Ascending aorta (tissue), 2 donors: Measurements from ENCODE around the gene ATP10D. TPM values are rescaled to one million over a fixed set of nuclear protein-coding genes. Genes with fewer than 3 reads are reported as not detected.
"Not testable (repeated sequence)": the region's sequence is repeated elsewhere in the genome, so short reads cannot be mapped to it uniquely, and the experiment has no call there.

Experiments
- DNase-seq, 2 donors: peaks; one replicate each; pipeline ENCODE4 v3.0.0-alpha.2; 2019; ENCODE audit warnings: low spot score in 2 of 2
- H3K27ac ChIP-seq, 2 donors: fragments of 200-600 bp; sonication (generic); one replicate each; pipeline ENCODE4 v1.5.1; 2016 to 2017; ENCODE audit warnings: mild to moderate bottlenecking in 1 of 2
- H3K27me3 ChIP-seq: fragments of 200-600 bp; sonication (generic); one replicate; pipeline ENCODE4 v1.5.1; 2017
- H3K36me3 ChIP-seq, 2 donors: fragments of 200-600 bp; sonication (generic); one replicate each; pipeline ENCODE4 v1.5.1; 2016
- H3K4me1 ChIP-seq, 2 donors: fragments of 200-600 bp; sonication (generic); one replicate each; pipeline ENCODE4 v1.5.1; 2016 to 2017; ENCODE audit warnings: mild to moderate bottlenecking in 1 of 2
- H3K4me3 ChIP-seq, 2 donors: fragments of 200-600 bp; sonication (generic); one replicate each; pipeline ENCODE4 v1.5.1; 2016 to 2017; ENCODE audit warnings: mild to moderate bottlenecking in 1 of 2
- H3K9me3 ChIP-seq, 2 donors: fragments of 200-600 bp; sonication (generic); one replicate each; pipeline ENCODE4 v1.5.1; 2016
- CTCF ChIP-seq, 3 experiments: fragments of 200-600 bp in 2 of 3; fragments of 450-650 bp in 1 of 3; sonication (generic) in 2 of 3; IDR thresholded peaks; one replicate each; pipeline ENCODE4 v1.5.1; 2016 to 2019; ENCODE audit warnings: antibody characterized with exemption in 3 of 3, mild to moderate bottlenecking in 1 of 3, moderate library complexity in 1 of 3
- intact Hi-C: fragments of 100-400 bp; cut with DNase I; formaldehyde crosslinking; loops from one replicate; pipeline ENCODE4 v1.15.1; 2023
- total RNA-seq: library from RNA; depleted of rRNA; stranded (reverse); fragments of >200 nt; gene quantifications from one replicate; pipeline ENCODE4 v1.1.0, GENCODE V29; 2016

ATP10D gene
- total RNA-seq, 1 donor from 2014 or later, result 22.1 TPM

- no peak for TF ChIP-seq CTCF (IDR thresholded peaks at IDR 0.05)
- Histone ChIP-seq H3K4me3 (no peak overlapping the region), H3K27ac (no peak overlapping the region), H3K4me1 (peaks cover 8 to 21% of the 10 kb centered on the region in 2 donors), H3K36me3 (peaks cover 4 to 33% of the 10 kb centered on the region in 2 donors), H3K9me3 (no peaks in the 10 kb centered on the region), H3K27me3 (no peaks in the 10 kb centered on the region)
- intact Hi-C loops, result no loop called here
- no peak for DNase-seq
Measured at GRCh38 chr4:47535567-47536147, 50.6 kb downstream of the ATP10D start.

- H3K9me3 ChIP-seq, result no peaks in the 10 kb centered on the region
- H3K27ac ChIP-seq, result no peak overlapping the region
- intact Hi-C loops, result no loop called here
- H3K27me3 ChIP-seq, result no peaks in the 10 kb centered on the region
- H3K36me3 ChIP-seq, result peaks cover 4 to 35% of the 10 kb centered on the region in 2 donors
- peaks cover 4 to 10% of the 10 kb centered on the region in 2 donors for H3K4me1 ChIP-seq
- H3K4me3 ChIP-seq, result no peak overlapping the region
- no peak for TF ChIP-seq CTCF (IDR thresholded peaks at IDR 0.05)
- no peak for DNase-seq
Measured at GRCh38 chr4:47536966-47537365, 51.9 kb downstream of the ATP10D start.

GRCh38 chr4:47538111-47538824 lies 53.2 kb downstream of the ATP10D start:
- Histone ChIP-seq H3K36me3 (peaks cover 4 to 35% of the 10 kb centered on the region in 2 donors), H3K4me1 (no peaks in the 10 kb centered on the region), H3K4me3 (no peak overlapping the region), H3K27me3 (no peaks in the 10 kb centered on the region), H3K9me3 (no peaks in the 10 kb centered on the region), H3K27ac (no peak overlapping the region)
- intact Hi-C loops, result no loop called here
- TF ChIP-seq CTCF (IDR thresholded peaks at IDR 0.05), result no peak
- no peak for DNase-seq

GRCh38 chr4:47538825-47539154 lies 53.7 kb downstream of the ATP10D start:
- Histone ChIP-seq H3K9me3 (no peaks in the 10 kb centered on the region), H3K36me3 (peaks cover 4 to 35% of the 10 kb centered on the region in 2 donors), H3K4me1 (no peaks in the 10 kb centered on the region), H3K27me3 (no peaks in the 10 kb centered on the region), H3K27ac (no peak overlapping the region), H3K4me3 (no peak overlapping the region)
- no peak for TF ChIP-seq CTCF (IDR thresholded peaks at IDR 0.05)
- DNase-seq, result no peak
- intact Hi-C loops, result no loop called here

- H3K9me3 ChIP-seq, H3K4me3 ChIP-seq, DNase-seq, intact Hi-C loops, H3K27me3 ChIP-seq, H3K27ac ChIP-seq, H3K4me1 ChIP-seq: not testable (repeated sequence)
- H3K36me3 ChIP-seq, result peaks cover 10 to 24% of the 10 kb centered on the region in 2 donors
Measured at GRCh38 chr4:47542640-47543039, 57.6 kb downstream of the ATP10D start.

GRCh38 chr4:47543331-47543730 lies 58.3 kb downstream of the ATP10D start:
- intact Hi-C loops, result no loop called here
- no peak for DNase-seq
- peaks cover 16 to 29% of the 10 kb centered on the region in 2 donors for H3K36me3 ChIP-seq
- no peaks in the 10 kb centered on the region for H3K9me3 ChIP-seq
- TF ChIP-seq CTCF (IDR thresholded peaks at IDR 0.05), result no peak
- H3K4me1 ChIP-seq, result no peaks in the 10 kb centered on the region
- H3K4me3 ChIP-seq, result no peak overlapping the region
- no peak overlapping the region for H3K27ac ChIP-seq
- no peaks in the 10 kb centered on the region for H3K27me3 ChIP-seq

- intact Hi-C loops, DNase-seq: not testable (repeated sequence)
- H3K36me3 ChIP-seq, result peaks cover 55 to 76% of the 10 kb centered on the region in 2 donors
Measured at GRCh38 chr4:47550357-47550756, 65.3 kb downstream of the ATP10D start.

More at GRCh38 chr4:47550357-47550756, 65.3 kb downstream of the ATP10D start:
- H3K27ac ChIP-seq, H3K27me3 ChIP-seq, H3K4me3 ChIP-seq, H3K4me1 ChIP-seq, H3K9me3 ChIP-seq: not testable (repeated sequence)
